Uterus (tissue), 2 donors: ENCODE data around the gene CDK6.

ENCODE experiments used
- CTCF ChIP-seq, 4 experiments: fragments of 200-600 bp in 2 of 4; fragments of 450-650 bp in 2 of 4; sonication (generic) in 2 of 4; IDR thresholded peaks; one replicate each; pipeline ENCODE4 v1.5.1; 2016 to 2019; ENCODE audit warnings: antibody characterized with exemption in 4 of 4, mild to moderate bottlenecking in 2 of 4, moderate library complexity in 1 of 4
- POLR2A ChIP-seq, 2 donors: fragments of 450-650 bp; IDR thresholded peaks; one replicate each; pipeline ENCODE4 v1.6.1; 2016; ENCODE audit warnings: antibody characterized with exemption in 2 of 2, mild to moderate bottlenecking in 1 of 2, moderate library complexity in 1 of 2

- TF ChIP-seq CTCF (IDR thresholded peaks at IDR 0.05) (no peak), POLR2A (IDR thresholded peaks at IDR 0.05) (no peak)
These were observed 14.1 kb upstream of the CDK6 start for GRCh38 chr7:92850516-92850915.
